ENCODE data around the gene COL27A1.
A peak's percentile ranks its signal among the peaks of the same experiment; 100 is the strongest.

COL27A1 gene

DNA sequence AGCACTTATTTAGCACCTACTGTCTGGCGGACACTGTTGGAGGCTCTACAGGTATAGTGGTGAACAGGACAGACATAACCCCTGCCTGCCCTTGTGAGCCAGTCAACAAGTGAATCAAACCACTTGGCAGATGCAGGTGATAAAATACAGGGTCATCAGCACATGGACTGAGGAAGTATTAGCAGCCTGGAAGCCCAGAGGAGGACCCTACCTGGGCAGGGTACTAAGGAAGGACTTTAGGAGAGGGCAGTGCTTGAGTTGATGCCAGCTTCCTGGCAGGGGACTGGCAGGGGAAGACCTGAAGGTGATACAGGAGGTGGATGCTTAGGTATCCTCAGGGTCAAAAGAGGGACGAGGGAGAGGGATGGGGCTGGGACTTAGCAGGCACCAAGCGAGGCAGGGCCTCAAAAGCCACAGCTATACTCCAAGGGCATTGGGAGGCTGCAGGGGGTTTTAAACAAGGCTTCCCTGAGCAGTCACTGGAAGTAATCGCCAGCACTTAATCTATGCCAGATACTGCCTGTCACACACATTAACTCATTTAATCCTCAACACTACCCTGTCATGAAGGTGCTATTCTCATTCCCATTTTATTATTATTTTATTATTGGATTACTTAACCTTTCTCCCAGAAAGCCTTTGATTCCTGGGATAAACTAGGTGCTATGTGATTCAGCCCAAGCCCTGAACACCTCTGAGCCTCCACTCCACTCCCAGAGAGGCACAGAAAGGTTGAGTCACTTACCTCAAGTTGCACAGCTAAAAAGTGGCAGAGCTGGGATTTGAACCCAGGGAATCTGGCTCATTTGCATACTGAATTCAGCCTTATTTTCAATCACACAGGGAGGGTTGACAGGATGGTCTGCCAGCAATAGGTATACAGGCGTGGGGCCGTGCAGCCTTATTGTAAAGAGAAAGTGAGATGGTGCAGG lies 103.8 kb downstream of the COL27A1 start:
- peaks cover 17% of the 10 kb centered on the region for H3K4me1 ChIP-seq (ENCODE audit: insufficient read depth, insufficient read length)
- TF ChIP-seq YY1 (IDR thresholded peaks at IDR 0.05; ENCODE audit: insufficient read depth, insufficient read length) (no peak), ZNF274 (IDR thresholded peaks at IDR 0.05; ENCODE audit: low read depth, low read length) (no peak), SUZ12 (IDR thresholded peaks at IDR 0.05; ENCODE audit: extremely low read depth, insufficient read depth, insufficient read length) (no peak)
- H3K36me3 ChIP-seq (ENCODE audit: insufficient read depth, insufficient read length, low read length) = peaks cover 66% of the 10 kb centered on the region
- H3K9ac ChIP-seq (ENCODE audit: insufficient read length, low read depth) = no peak overlapping the region
- H3K27me3 ChIP-seq (ENCODE audit: insufficient read depth, insufficient read length) = no peaks in the 10 kb centered on the region
- DNase-seq (ENCODE audit: low read depth, low spot score) = no peak
- H3K4me3 ChIP-seq (ENCODE audit: insufficient read length, low read depth) = no peak overlapping the region
- H3K9me3 ChIP-seq (ENCODE audit: insufficient read depth, low read length) = no peaks in the 10 kb centered on the region

GRCh38 chr9:114259798-114260523 lies 104.6 kb downstream of the COL27A1 start:
- no peaks in the 10 kb centered on the region for H3K9me3 ChIP-seq (ENCODE audit: insufficient read depth, low read length)
- DNase-seq (ENCODE audit: low read depth, low spot score) = no peak
- TF ChIP-seq SUZ12 (IDR thresholded peaks at IDR 0.05; ENCODE audit: extremely low read depth, insufficient read depth, insufficient read length) (no peak), YY1 (IDR thresholded peaks at IDR 0.05; ENCODE audit: insufficient read depth, insufficient read length) (no peak), ZNF274 (IDR thresholded peaks at IDR 0.05; ENCODE audit: low read depth, low read length) (no peak)
- H3K36me3 ChIP-seq (ENCODE audit: insufficient read depth, insufficient read length, low read length) = peaks cover 63% of the 10 kb centered on the region
- H3K4me1 ChIP-seq (ENCODE audit: insufficient read depth, insufficient read length) = peaks cover 19% of the 10 kb centered on the region
- no peaks in the 10 kb centered on the region for H3K27me3 ChIP-seq (ENCODE audit: insufficient read depth, insufficient read length)
- H3K4me3 ChIP-seq (ENCODE audit: insufficient read length, low read depth) = no peak overlapping the region
- peak overlapping the region; percentile 11 for H3K9ac ChIP-seq (ENCODE audit: insufficient read length, low read depth)

- TF ChIP-seq ZNF274 (IDR thresholded peaks at IDR 0.05; ENCODE audit: low read depth, low read length) = no peak
- TF ChIP-seq YY1 (IDR thresholded peaks at IDR 0.05; ENCODE audit: insufficient read depth, insufficient read length) = no peak
- no peak for TF ChIP-seq SUZ12 (IDR thresholded peaks at IDR 0.05; ENCODE audit: extremely low read depth, insufficient read depth, insufficient read length)
- Histone ChIP-seq H3K27me3 (ENCODE audit: insufficient read depth, insufficient read length) (no peaks in the 10 kb centered on the region), H3K4me1 (ENCODE audit: insufficient read depth, insufficient read length) (peaks cover 19% of the 10 kb centered on the region), H3K9me3 (ENCODE audit: insufficient read depth, low read length) (no peaks in the 10 kb centered on the region), H3K4me3 (ENCODE audit: insufficient read length, low read depth) (no peak overlapping the region), H3K36me3 (ENCODE audit: insufficient read depth, insufficient read length, low read length) (peaks cover 63% of the 10 kb centered on the region), H3K9ac (ENCODE audit: insufficient read length, low read depth) (peak overlapping the region; percentile 42)
- no peak for DNase-seq (ENCODE audit: low read depth, low spot score)
Measured at GRCh38 chr9:114261026-114261425, 105.7 kb downstream of the COL27A1 start.

DNA sequence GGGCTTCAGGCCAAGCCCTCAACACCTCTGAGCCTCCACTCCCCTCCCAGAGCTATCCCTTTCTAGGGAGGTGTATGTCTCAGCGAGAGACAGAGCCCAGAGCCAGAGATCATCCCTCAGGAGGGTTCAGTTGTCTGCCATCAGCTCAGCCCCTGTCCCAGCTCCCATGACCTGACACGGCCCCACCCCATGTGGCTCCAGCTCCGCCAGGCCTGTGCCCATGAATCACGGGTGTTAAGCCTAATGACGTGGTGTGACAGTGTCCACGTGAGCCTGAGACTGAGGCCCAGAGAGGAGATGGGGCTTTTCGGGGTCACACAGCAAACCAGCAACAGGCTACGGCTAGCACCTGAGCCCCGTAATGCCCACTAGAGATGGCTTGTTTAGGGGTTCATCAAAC lies 106.7 kb downstream of the COL27A1 start:
- Histone ChIP-seq H3K36me3 (ENCODE audit: insufficient read depth, insufficient read length, low read length) (peaks cover 68% of the 10 kb centered on the region), H3K4me1 (ENCODE audit: insufficient read depth, insufficient read length) (peaks cover 19% of the 10 kb centered on the region)
- TF ChIP-seq YY1 (IDR thresholded peaks at IDR 0.05; ENCODE audit: insufficient read depth, insufficient read length) (no peak), SUZ12 (IDR thresholded peaks at IDR 0.05; ENCODE audit: extremely low read depth, insufficient read depth, insufficient read length) (no peak), ZNF274 (IDR thresholded peaks at IDR 0.05; ENCODE audit: low read depth, low read length) (no peak)

GRCh38 chr9:114263853-114264510 lies 108.6 kb downstream of the COL27A1 start:
- TF ChIP-seq SUZ12 (IDR thresholded peaks at IDR 0.05; ENCODE audit: extremely low read depth, insufficient read depth, insufficient read length) (no peak), ZNF274 (IDR thresholded peaks at IDR 0.05; ENCODE audit: low read depth, low read length) (no peak), YY1 (IDR thresholded peaks at IDR 0.05; ENCODE audit: insufficient read depth, insufficient read length) (no peak)
- no peaks in the 10 kb centered on the region for H3K9me3 ChIP-seq (ENCODE audit: insufficient read depth, low read length)
- peaks cover 78% of the 10 kb centered on the region for H3K36me3 ChIP-seq (ENCODE audit: insufficient read depth, insufficient read length, low read length)
- no peaks in the 10 kb centered on the region for H3K27me3 ChIP-seq (ENCODE audit: insufficient read depth, insufficient read length)
- no peak overlapping the region for H3K4me3 ChIP-seq (ENCODE audit: insufficient read length, low read depth)
- peaks cover 19% of the 10 kb centered on the region for H3K4me1 ChIP-seq (ENCODE audit: insufficient read depth, insufficient read length)
- peak overlapping the region; percentile 24 for H3K9ac ChIP-seq (ENCODE audit: insufficient read length, low read depth)
- DNase-seq (ENCODE audit: low read depth, low spot score) = no peak

More for the DNA sequence above, 106.7 kb downstream of the COL27A1 start:
- Histone ChIP-seq H3K9ac (ENCODE audit: insufficient read length, low read depth) (no peak overlapping the region), H3K4me3 (ENCODE audit: insufficient read length, low read depth) (no peak overlapping the region), H3K27me3 (ENCODE audit: insufficient read depth, insufficient read length) (no peaks in the 10 kb centered on the region), H3K9me3 (ENCODE audit: insufficient read depth, low read length) (no peaks in the 10 kb centered on the region)
- DNase-seq (ENCODE audit: low read depth, low spot score) = no peak

DNA sequence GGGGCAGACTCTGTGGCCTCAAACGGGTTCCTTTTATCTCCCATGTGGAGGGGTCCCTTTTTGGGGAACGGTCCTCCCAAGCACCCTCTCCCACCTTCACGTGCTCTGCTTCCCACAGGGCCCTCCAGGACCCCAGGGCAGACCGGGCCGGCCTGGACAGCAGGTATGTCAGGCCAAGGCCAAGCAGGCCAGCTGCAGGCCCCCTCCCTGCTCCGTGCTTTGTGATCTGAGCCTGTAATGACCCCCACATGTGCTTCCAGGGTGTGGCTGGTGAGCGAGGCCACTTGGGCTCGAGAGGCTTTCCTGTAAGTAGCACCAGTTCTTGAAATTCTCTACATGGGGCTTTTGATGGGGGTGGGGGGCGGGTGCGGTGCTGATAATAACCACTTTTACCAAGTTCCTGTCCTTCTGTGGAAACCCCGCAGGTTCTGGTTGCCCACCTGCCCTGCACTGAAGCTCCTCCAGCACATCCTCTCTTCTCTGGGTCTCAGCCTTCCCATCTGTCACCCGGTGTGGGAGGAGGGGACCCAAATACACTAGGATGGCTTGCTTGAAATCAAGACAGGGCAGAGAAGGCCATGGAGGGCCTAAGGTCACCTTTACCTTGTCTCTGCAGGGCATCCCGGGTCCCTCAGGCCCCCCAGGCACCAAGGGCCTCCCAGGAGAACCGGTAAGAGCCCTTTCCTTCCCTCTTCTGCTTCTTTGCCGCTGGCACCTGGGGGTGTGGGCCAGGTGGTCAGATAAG lies 109.6 kb downstream of the COL27A1 start:
- Histone ChIP-seq H3K9me3 (ENCODE audit: insufficient read depth, low read length) (no peaks in the 10 kb centered on the region), H3K27me3 (ENCODE audit: insufficient read depth, insufficient read length) (no peaks in the 10 kb centered on the region), H3K9ac (ENCODE audit: insufficient read length, low read depth) (no peak overlapping the region), H3K36me3 (ENCODE audit: insufficient read depth, insufficient read length, low read length) (peaks cover 80% of the 10 kb centered on the region), H3K4me3 (ENCODE audit: insufficient read length, low read depth) (no peak overlapping the region), H3K4me1 (ENCODE audit: insufficient read depth, insufficient read length) (peaks cover 17% of the 10 kb centered on the region)
- no peak for TF ChIP-seq SUZ12 (IDR thresholded peaks at IDR 0.05; ENCODE audit: extremely low read depth, insufficient read depth, insufficient read length)
- TF ChIP-seq YY1 (IDR thresholded peaks at IDR 0.05; ENCODE audit: insufficient read depth, insufficient read length) = no peak
- no peak for TF ChIP-seq ZNF274 (IDR thresholded peaks at IDR 0.05; ENCODE audit: low read depth, low read length)
- DNase-seq (ENCODE audit: low read depth, low spot score) = no peak

Measured in NT2/D1 (cell line).